Heart left ventricle (tissue), 16 donors: ENCODE measurements around the gene IMPDH2. TPM values are rescaled to one million over a fixed set of nuclear protein-coding genes. Genes with fewer than 3 reads are reported as not detected.
A peak's percentile ranks its signal among the peaks of the same experiment; 100 is the strongest.

Experiments
- ATAC-seq, 4 donors: fragments of 200-7000 bp; cut with Tn5 transposase; one replicate each; pipeline ENCODE4 v1.9.1; 2020 to 2022; ENCODE audit warnings: moderate library complexity in 4 of 4, mild to moderate bottlenecking in 3 of 4, moderate number of reproducible peaks in 1 of 4
- DNase-seq, 5 donors: peaks; one replicate each; pipeline ENCODE4 v3.0.0-alpha.2; 2020
- H3K27ac ChIP-seq, 12 donors: fragments of 200-600 bp; sonication (generic) in 4 of 12; one replicate each; pipeline versions ENCODE4 v1.5.0 to v1.8.0; 2016 to 2022; ENCODE audit warnings: mild to moderate bottlenecking in 2 of 12
- H3K27me3 ChIP-seq, 9 donors: fragments of 200-600 bp; sonication (generic) in 2 of 9; one replicate each; pipeline versions ENCODE4 v1.5.1 to v1.8.0; 2016 to 2022; ENCODE audit warnings: mild to moderate bottlenecking in 3 of 9
- H3K36me3 ChIP-seq, 9 donors: fragments of 200-600 bp; sonication (generic) in 2 of 9; one replicate each; pipeline versions ENCODE4 v1.5.0 to v1.8.0; 2018 to 2022; ENCODE audit warnings: mild to moderate bottlenecking in 2 of 9
- H3K4me1 ChIP-seq, 12 donors: fragments of 200-600 bp; sonication (generic) in 4 of 12; one replicate each; pipeline versions ENCODE4 v1.5.0 to v1.8.0; 2016 to 2022; ENCODE audit warnings: mild to moderate bottlenecking in 3 of 12
- H3K4me3 ChIP-seq, 12 donors: fragments of 200-600 bp; sonication (generic) in 4 of 12; one replicate each; pipeline versions ENCODE4 v1.5.0 to v1.8.0; 2017 to 2022; ENCODE audit warnings: mild to moderate bottlenecking in 9 of 12, moderate library complexity in 4 of 12
- H3K9me3 ChIP-seq, 12 donors: fragments of 200-600 bp; sonication (generic) in 4 of 12; one replicate each; pipeline versions ENCODE4 v1.5.0 to v1.8.0; 2016 to 2022; ENCODE audit warnings: mild to moderate bottlenecking in 1 of 12
- CTCF ChIP-seq, 12 donors: fragments of 200-600 bp; sonication (generic) in 4 of 12; IDR thresholded peaks; one replicate each; pipeline versions ENCODE4 v1.5.0 to v1.8.0; 2018 to 2022; ENCODE audit warnings: antibody characterized with exemption in 12 of 12, mild to moderate bottlenecking in 5 of 12
- POLR2A ChIP-seq, 2 donors: fragments of 450-650 bp; IDR thresholded peaks; one replicate each; pipeline ENCODE4 v1.6.1; 2017; ENCODE audit warnings: antibody characterized with exemption in 2 of 2, mild to moderate bottlenecking in 2 of 2, moderate library complexity in 2 of 2
- WGBS, 4 donors: extraction: QIAGEN DNeasy Blood & Tissue Kit in 2 of 4; methylation state at CpG; one replicate each; pipeline versions ENCODE4 v1.1.5 to v1.1.7; 2013 to 2018; 5-methylcytosine and 5-hydroxymethylcytosine counted together
- intact Hi-C, 10 donors: fragments of 100-400 bp; cut with DNase I; formaldehyde crosslinking; loops; one replicate each; pipeline versions ENCODE4 v1.11.1 to v1.14.2; 2022
- polyA plus RNA-seq, 2 donors: library from polyadenylated mRNA; stranded (reverse); fragments of 200-250 nt; gene quantifications; one replicate each; pipeline ENCODE4 v1.2.3, GENCODE V29; 2013
- total RNA-seq, 9 donors: library from RNA; depleted of rRNA in 2 of 9; stranded (reverse); fragments of >200 nt in 2 of 9; fragmentation: NEBNext Ultra II Directional in 3 of 9; extraction: Animal tissue kit (Norgen Biotek cat#: 25700) in 3 of 9; gene quantifications; one replicate each; pipeline versions ENCODE4 v1.1.0 to v1.2.4, GENCODE V29; 2016 to 2023
- donor health status: ischemic (EF 13 %, LVEDD 7.1; RV severe dilation, severe dysfunction).
- donor health status: healthy with polysubstance abuse.
- donor health status: DM: no; HTN: yes; CAD: no.
- donor health status: DM: no; HTN: no; CAD: no.
- donor health status: ischemic (EF 25% LVEDD 6.9; RV normal size, moderate dysfunction).
- donor health status: ischemic (EF 25% LVEDD 5.7; RV mildly dilated, moderate dysfunction).
- donor health status: healthy.
- donor health status: DM: yes; HTN: yes; CAD: no.
- donor health status: ischemic (EF 35%, LVEDD 5.7; RV mildly dilated, moderate dysfunction).
- donor health status: nonischemic (EF 11% LVEDD 7.7; RV severe dilation, severe dysfunction).
- donor health status: DM: yes; HTN: yes; CAD: no.
- donor health status: PGD.
- donor health status: ischemic (EF 29% LVEDD 5.4; RV normal size, mild dysfunction).
- donor health status: nonischemic (EF 23%, LVEDD 6.1; RV moderate dilation, normal function).

The IMPDH2 gene
- total and polyA plus RNA-seq, 11 donors, result 35.9 to 116 (median 55.4) TPM

GRCh38 chr3:49029563-49029884 is 326 bp upstream of the IMPDH2 start:
- no peaks in the 10 kb centered on the region for H3K27me3 ChIP-seq
- no peak for ATAC-seq
- H3K36me3 ChIP-seq, result peaks cover 0 to 82% (median 74%) of the 10 kb centered on the region in 9 donors
- DNase-seq, result no peak
- no peak for TF ChIP-seq CTCF (IDR thresholded peaks at IDR 0.05)
- TF ChIP-seq POLR2A (IDR thresholded peaks at IDR 0.05), result no peak
- H3K27ac ChIP-seq, result peak overlapping the region; percentile 30 to 98 (median 91)
- no peaks in the 10 kb centered on the region for H3K9me3 ChIP-seq
- H3K4me1 ChIP-seq, result peaks cover 3 to 46% (median 17%) of the 10 kb centered on the region in 12 donors
- intact Hi-C loops, result loop anchor here in 2 of 10 donors (5.0 to 10.0 kb wide), 2 partner anchors 63 to 65 kb away; partner anchors contain the start of gene QRICH1 (in 2 of the 2)
- WGBS, 4 donors, result 1 to 2% (median 2%) methylated on average over 7 of the region's 7 CpGs
- H3K4me3 ChIP-seq, result peak overlapping the region in 11 of 12 donors; percentile 53 to 85 (median 70)

- intact Hi-C loops, result loop anchor here in 2 of 10 donors (5.0 to 10.0 kb wide), 2 partner anchors 64 to 67 kb away; partner anchors contain the start of gene QRICH1 (in 2 of the 2)
- Histone ChIP-seq H3K27ac (peak overlapping the region in 11 of 12 donors; percentile 83 to 98 (median 91)), H3K36me3 (peaks cover 0 to 82% (median 74%) of the 10 kb centered on the region in 9 donors), H3K9me3 (no peaks in the 10 kb centered on the region), H3K4me1 (peaks cover 3 to 56% (median 19%) of the 10 kb centered on the region in 12 donors), H3K27me3 (no peaks in the 10 kb centered on the region), H3K4me3 (peak overlapping the region in 8 of 12 donors; percentile 62 to 85 (median 78))
- WGBS, 4 donors, result 80 to 91% (median 83%) methylated on average over 4 of the region's 4 CpGs
- TF ChIP-seq POLR2A (IDR thresholded peaks at IDR 0.05) (no peak), CTCF (IDR thresholded peaks at IDR 0.05) (no peak)
- DNase-seq, result no peak
- ATAC-seq, result no peak
Observed at GRCh38 chr3:49028298-49028672, 913 bp downstream of the IMPDH2 start.

GRCh38 chr3:49027634-49028033 is 1.6 kb downstream of the IMPDH2 start:
- 95 to 98% (median 95%) methylated on average over 9 of the region's 9 CpGs for WGBS, 4 donors
- Histone ChIP-seq H3K4me3 (no peak overlapping the region), H3K27me3 (no peaks in the 10 kb centered on the region), H3K4me1 (peaks cover 3 to 58% (median 25%) of the 10 kb centered on the region in 12 donors), H3K9me3 (no peaks in the 10 kb centered on the region), H3K36me3 (peaks cover 0 to 80% (median 74%) of the 10 kb centered on the region in 9 donors), H3K27ac (peak overlapping the region in 3 of 12 donors; percentile 91 to 98 (median 96))
- ATAC-seq, result no peak
- intact Hi-C loops, result loop anchor here in 2 of 10 donors (5.0 to 10.0 kb wide), 2 partner anchors 65 to 67 kb away; partner anchors contain the start of gene QRICH1 (in 2 of the 2)
- no peak for TF ChIP-seq POLR2A (IDR thresholded peaks at IDR 0.05)
- no peak for TF ChIP-seq CTCF (IDR thresholded peaks at IDR 0.05)
- DNase-seq, result no peak

GRCh38 chr3:49026536-49026935 is 2.7 kb downstream of the IMPDH2 start:
- no peak for TF ChIP-seq POLR2A (IDR thresholded peaks at IDR 0.05)
- no peak for TF ChIP-seq CTCF (IDR thresholded peaks at IDR 0.05)
- Histone ChIP-seq H3K36me3 (peaks cover 0 to 70% (median 63%) of the 10 kb centered on the region in 9 donors), H3K9me3 (no peaks in the 10 kb centered on the region), H3K27ac (no peak overlapping the region), H3K27me3 (no peaks in the 10 kb centered on the region), H3K4me3 (no peak overlapping the region), H3K4me1 (peaks cover 3 to 58% (median 28%) of the 10 kb centered on the region in 12 donors)
- intact Hi-C loops, result loop anchor here in 2 of 10 donors (5.0 to 10.0 kb wide), 2 partner anchors 66 to 68 kb away; partner anchors contain the start of gene QRICH1 (in 2 of the 2)
- no peak for DNase-seq
- WGBS, 4 donors, result 93 to 97% (median 95%) methylated on average over 3 of the region's 3 CpGs
- ATAC-seq, result no peak
